Activated CD8-positive, alpha-beta T cell treated with anti-CD3 and anti-CD28 coated beads, Interleukin-2, amount 10 ng/mL, durations not matched to agents 7 days and 5 days (primary cell): ENCODE results near the gene NADK. TPM values are rescaled to one million over a fixed set of nuclear protein-coding genes. Genes with fewer than 3 reads are reported as not detected.

ENCODE experiments used
- ATAC-seq: fragments of 150-1000 bp; cut with Tn5 transposase; one replicate; pipeline ENCODE4 v1.10.0; 2021; ENCODE audit warnings: moderate library complexity
- CTCF ChIA-PET: fragments of 350-600 bp; sonication (Branson Sonifier 250); formaldehyde crosslinking; loops from one replicate; lab custom pipeline; 2021; ENCODE audit warnings: antibody characterized with exemption; lab: Charles Lee
- POLR2A ChIA-PET: fragments of 350-600 bp; sonication (Branson Sonifier 250); formaldehyde crosslinking; loops from one replicate; lab custom pipeline; 2021; ENCODE audit warnings: antibody characterized with exemption; lab: Charles Lee
- DNase-seq: peaks from one replicate; pipeline ENCODE4 v3.0.0-alpha.2; 2020
- H3K27ac Mint-ChIP-seq: one replicate; pipeline ENCODE4 v1.8.0; 2021; ENCODE audit warnings: mild to moderate bottlenecking, mixed read lengths
- H3K27me3 Mint-ChIP-seq: one replicate; pipeline ENCODE4 v1.8.0; 2021; ENCODE audit warnings: low read depth, mixed read lengths
- H3K36me3 Mint-ChIP-seq: one replicate; pipeline ENCODE4 v1.8.0; 2021; ENCODE audit warnings: low read depth, mixed read lengths
- H3K4me1 Mint-ChIP-seq: one replicate; pipeline ENCODE4 v1.8.0; 2021; ENCODE audit warnings: low read depth, mixed read lengths
- H3K4me3 Mint-ChIP-seq: one replicate; pipeline ENCODE4 v1.8.0; 2021; ENCODE audit warnings: mild to moderate bottlenecking, mixed read lengths
- H3K9me3 Mint-ChIP-seq: one replicate; pipeline ENCODE4 v1.8.0; 2022; ENCODE audit warnings: mixed read lengths; ENCODE audit not compliant: insufficient read depth
- total RNA-seq, 2 experiments: library from RNA; stranded (reverse); gene quantifications; one replicate each; pipeline ENCODE4 v1.2.3, GENCODE V29; 2021

The NADK gene
- total RNA-seq, 2 experiments from 2014 or later, result 82.0 to 82.9 TPM

- CTCF ChIA-PET, result interaction anchor here (0.9 to 2.0 kb wide), 3 partner anchors 98 to 268 kb away, joined by 3 to 9 read pairs (median 3); no protein-coding TSS in a partner anchor
Observed at GRCh38 chr1:1776672-1777582, 1.3 kb downstream of the NADK start.

GRCh38 chr1:1775327-1776226 lies 2.7 kb downstream of the NADK start:
- H3K4me1 Mint-ChIP-seq, result peaks cover 45% of the 10 kb centered on the region
- ATAC-seq (no peak), DNase-seq (no peak)
- H3K9me3 Mint-ChIP-seq, result peaks cover 5% of the 10 kb centered on the region
- POLR2A ChIA-PET, result no interaction called here
- H3K27me3 Mint-ChIP-seq, result no peaks in the 10 kb centered on the region
- H3K36me3 Mint-ChIP-seq, result peaks cover 38% of the 10 kb centered on the region
- CTCF ChIA-PET, result interaction anchor here (0.9 to 2.0 kb wide), 3 partner anchors 14 to 270 kb away, joined by 3 to 9 read pairs (median 3); no protein-coding TSS in a partner anchor
- H3K4me3 Mint-ChIP-seq, result peak overlapping the region; percentile 17
- H3K27ac Mint-ChIP-seq, result peak overlapping the region; percentile 31

More at GRCh38 chr1:1776672-1777582, 1.3 kb downstream of the NADK start:
- Mint-ChIP-seq H3K4me1 (peaks cover 56% of the 10 kb centered on the region), H3K27me3 (no peaks in the 10 kb centered on the region), H3K9me3 (no peaks in the 10 kb centered on the region), H3K4me3 (peak overlapping the region; percentile 81), H3K36me3 (peaks cover 32% of the 10 kb centered on the region), H3K27ac (peak overlapping the region; percentile 85)
- ATAC-seq, result no peak
- DNase-seq, result no peak
- POLR2A ChIA-PET, result interaction anchor here (0.6 kb wide), 1 partner anchor 52 kb away, joined by 3 read pairs; no protein-coding TSS in a partner anchor

- ATAC-seq, result no peak
- ChIA-PET POLR2A (interaction anchor here (1.0 kb wide), 1 partner anchor 16 kb away, joined by 5 read pairs; no protein-coding TSS in a partner anchor), CTCF (interaction anchor here (1.0 kb wide), 1 partner anchor 132 kb away, joined by 3 read pairs; no protein-coding TSS in a partner anchor)
- Mint-ChIP-seq H3K4me3 (no peak overlapping the region), H3K27ac (no peak overlapping the region), H3K27me3 (no peaks in the 10 kb centered on the region), H3K9me3 (peaks cover 8% of the 10 kb centered on the region), H3K4me1 (peaks cover 29% of the 10 kb centered on the region), H3K36me3 (peaks cover 46% of the 10 kb centered on the region)
- DNase-seq, result no peak
Observed at GRCh38 chr1:1773874-1774273, 4.4 kb downstream of the NADK start.

GRCh38 chr1:1771096-1771495 lies 7.2 kb downstream of the NADK start:
- ChIA-PET CTCF (no interaction called here), POLR2A (no interaction called here)
- DNase-seq, result no peak

GRCh38 chr1:1770102-1770501 lies 8.2 kb downstream of the NADK start:
- CTCF ChIA-PET, result no interaction called here
- H3K4me3 Mint-ChIP-seq, result no peak overlapping the region

More at GRCh38 chr1:1771096-1771495, 7.2 kb downstream of the NADK start:
- Mint-ChIP-seq H3K4me3 (no peak overlapping the region), H3K27ac (no peak overlapping the region), H3K4me1 (peaks cover 24% of the 10 kb centered on the region), H3K27me3 (no peaks in the 10 kb centered on the region), H3K36me3 (peaks cover 63% of the 10 kb centered on the region), H3K9me3 (peaks cover 8% of the 10 kb centered on the region)
- ATAC-seq, result no peak

DNA sequence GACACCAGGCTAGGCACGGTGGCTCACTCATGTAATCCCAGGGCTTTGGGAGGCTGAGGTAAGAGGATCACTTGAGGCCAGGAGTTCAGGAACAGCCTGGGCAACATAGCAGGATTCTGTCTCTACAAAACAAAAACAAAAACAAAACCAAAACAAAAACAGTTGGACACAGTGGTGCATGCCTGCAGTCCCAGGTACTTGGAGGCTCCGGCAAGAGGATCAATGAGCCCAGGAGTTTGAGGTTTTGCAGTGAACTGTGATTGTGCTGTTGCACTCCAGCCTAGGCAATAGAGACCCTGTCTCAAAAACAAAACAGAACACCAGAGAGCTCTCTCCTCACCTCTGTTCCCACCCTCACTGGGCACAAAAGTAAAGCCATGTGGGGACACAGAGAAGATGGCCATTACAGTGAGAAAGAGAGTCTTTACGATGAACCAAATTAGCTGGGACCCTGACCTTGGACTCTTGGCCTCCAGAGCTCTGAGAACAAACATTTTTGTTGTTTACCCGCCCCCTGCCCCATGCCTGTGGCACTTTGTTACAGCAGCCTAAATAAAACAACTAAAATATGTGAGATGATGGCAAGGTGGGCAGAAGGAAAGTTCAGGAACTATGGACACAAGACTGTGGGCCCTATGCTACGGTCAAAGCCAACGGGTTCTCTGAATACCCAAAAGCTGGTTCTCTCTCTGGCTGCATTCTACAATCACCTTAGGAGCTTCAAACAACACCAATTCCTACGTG lies 9.8 kb downstream of the NADK start:
- ATAC-seq, result no peak
- Mint-ChIP-seq H3K4me3 (no peak overlapping the region), H3K4me1 (peaks cover 12% of the 10 kb centered on the region), H3K27ac (no peak overlapping the region), H3K9me3 (peaks cover 8% of the 10 kb centered on the region), H3K36me3 (peaks cover 53% of the 10 kb centered on the region), H3K27me3 (no peaks in the 10 kb centered on the region)
- CTCF ChIA-PET, result interaction anchor here (0.7 to 0.8 kb wide), 2 partner anchors 137 to 141 kb away, joined by 3 read pairs; no protein-coding TSS in a partner anchor
- POLR2A ChIA-PET, result no interaction called here
- DNase-seq, result no peak

More at GRCh38 chr1:1770102-1770501, 8.2 kb downstream of the NADK start:
- Mint-ChIP-seq H3K4me1 (peaks cover 14% of the 10 kb centered on the region), H3K9me3 (peaks cover 8% of the 10 kb centered on the region), H3K36me3 (peaks cover 56% of the 10 kb centered on the region), H3K27me3 (no peaks in the 10 kb centered on the region), H3K27ac (no peak overlapping the region)
- POLR2A ChIA-PET, result no interaction called here
- ATAC-seq (no peak), DNase-seq (no peak)

- no peak for ATAC-seq
- H3K9me3 Mint-ChIP-seq, result peaks cover under 1% of the 10 kb centered on the region
- DNase-seq, result no peak
- peaks cover 48% of the 10 kb centered on the region for H3K36me3 Mint-ChIP-seq
- ChIA-PET POLR2A (no interaction called here), CTCF (no interaction called here)
- no peaks in the 10 kb centered on the region for H3K27me3 Mint-ChIP-seq
- no peak overlapping the region for H3K27ac Mint-ChIP-seq
- no peak overlapping the region for H3K4me3 Mint-ChIP-seq
- H3K4me1 Mint-ChIP-seq, result peaks cover 9% of the 10 kb centered on the region
Observed at GRCh38 chr1:1764876-1765470, 13.3 kb downstream of the NADK start.

DNA sequence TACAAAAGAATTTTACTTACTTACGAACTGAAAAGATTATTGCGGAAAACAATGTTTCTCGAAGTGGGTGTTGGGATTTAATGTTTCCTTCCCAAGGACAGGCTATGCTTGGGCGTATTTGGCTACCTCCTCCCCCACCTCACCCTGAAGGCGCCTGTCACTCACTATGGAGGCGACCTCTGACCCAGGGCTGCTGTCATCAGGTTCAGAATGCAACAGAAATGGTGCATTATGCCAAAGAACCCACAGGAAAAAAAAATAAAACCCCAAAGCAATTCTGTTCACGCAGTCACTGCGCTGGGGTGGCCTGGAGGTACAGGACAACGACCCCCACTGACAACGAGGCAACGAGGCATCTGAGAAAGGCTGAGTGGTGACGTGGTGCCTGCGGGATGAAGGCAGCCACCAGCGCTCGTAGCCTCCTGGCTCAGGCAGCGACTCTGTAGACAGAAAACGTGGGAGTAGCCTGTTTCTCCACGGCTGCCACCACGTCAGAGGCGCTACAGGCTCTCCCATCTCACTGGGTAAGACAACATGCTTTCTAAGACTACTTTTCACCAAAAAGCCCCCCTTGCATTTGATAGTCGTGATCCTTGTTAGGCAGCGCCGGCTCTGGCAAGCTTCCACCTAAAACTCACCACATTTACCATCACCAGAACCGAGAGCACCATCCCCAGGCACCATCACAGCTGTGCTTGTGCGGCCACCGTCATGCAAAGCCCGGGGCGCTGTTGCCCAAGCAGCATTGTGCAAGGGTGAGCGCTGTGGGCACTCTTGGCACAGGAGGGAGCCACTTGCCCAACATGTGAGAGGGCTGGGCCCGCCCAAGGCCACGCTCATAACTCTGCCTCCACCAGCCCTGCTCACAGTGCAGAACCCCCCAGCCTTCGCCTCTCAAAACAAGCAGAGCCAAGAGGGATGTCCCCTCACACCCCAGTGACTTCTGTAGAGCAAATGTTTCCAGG lies 14.3 kb downstream of the NADK start:
- ATAC-seq (no peak), DNase-seq (no peak)
- Mint-ChIP-seq H3K4me1 (peaks cover 9% of the 10 kb centered on the region), H3K4me3 (no peak overlapping the region), H3K27me3 (no peaks in the 10 kb centered on the region), H3K36me3 (peaks cover 48% of the 10 kb centered on the region), H3K27ac (no peak overlapping the region), H3K9me3 (no peaks in the 10 kb centered on the region)
- POLR2A ChIA-PET, result no interaction called here
- CTCF ChIA-PET, result no interaction called here

GRCh38 chr1:1761504-1762376 lies 16.5 kb downstream of the NADK start:
- DNase-seq (no peak), ATAC-seq (no peak)
- H3K27me3 Mint-ChIP-seq, result no peaks in the 10 kb centered on the region
- no peak overlapping the region for H3K4me3 Mint-ChIP-seq
- no peaks in the 10 kb centered on the region for H3K9me3 Mint-ChIP-seq
- peaks cover under 1% of the 10 kb centered on the region for H3K4me1 Mint-ChIP-seq
- peaks cover 35% of the 10 kb centered on the region for H3K36me3 Mint-ChIP-seq
- ChIA-PET POLR2A (no interaction called here), CTCF (no interaction called here)
- no peak overlapping the region for H3K27ac Mint-ChIP-seq
